Measurements from ENCODE around the gene SCD.

SCD gene

DNA sequence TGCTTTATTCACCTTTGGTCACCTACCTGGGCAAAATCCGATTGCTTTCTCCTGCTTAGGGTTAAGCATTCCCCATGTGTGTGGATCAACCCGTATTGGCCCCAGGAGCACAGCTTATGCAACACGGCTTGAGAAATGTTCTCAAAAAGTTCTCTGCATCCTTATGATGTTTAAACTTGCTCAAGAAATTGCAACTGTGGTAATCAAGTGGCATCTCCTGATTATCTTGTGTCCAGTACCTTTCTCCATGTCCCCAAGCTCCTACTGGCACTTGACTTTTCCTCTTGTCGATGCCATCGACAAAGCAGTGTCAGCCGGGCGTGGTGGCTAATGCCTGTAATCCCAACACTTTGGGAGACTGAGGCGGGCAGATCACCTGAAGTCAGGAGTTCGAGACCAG lies 12.3 kb upstream of the SCD start:
- in situ Hi-C loops (cut with HindIII; ENCODE audit: low pct_ligation_motif_present, low pct_unique_long_range_greater_than_20kb, low sequenced_read_pairs) = loop anchor here (25.0 kb wide), 1 partner anchor 103 kb away; no protein-coding TSS in a partner anchor
- DNase-seq = no peak

GRCh38 chr10:100338434-100339036 lies 8.5 kb upstream of the SCD start:
- in situ Hi-C loops (cut with HindIII; ENCODE audit: low pct_ligation_motif_present, low pct_unique_long_range_greater_than_20kb, low sequenced_read_pairs) = loop anchor here (25.0 kb wide), 1 partner anchor 99 kb away; no protein-coding TSS in a partner anchor
- DNase-seq = peak; percentile 66

- in situ Hi-C loops (cut with HindIII; ENCODE audit: low pct_ligation_motif_present, low pct_unique_long_range_greater_than_20kb, low sequenced_read_pairs) = loop anchor here (25.0 kb wide), 1 partner anchor 98 kb away; no protein-coding TSS in a partner anchor
- no peak for DNase-seq
Measured at GRCh38 chr10:100339236-100339635, 7.8 kb upstream of the SCD start.

GRCh38 chr10:100340948-100341847 lies 5.8 kb upstream of the SCD start:
- in situ Hi-C loops (cut with HindIII; ENCODE audit: low pct_ligation_motif_present, low pct_unique_long_range_greater_than_20kb, low sequenced_read_pairs) = loop anchor here (25.0 kb wide), 1 partner anchor 96 kb away; no protein-coding TSS in a partner anchor
- no peak for DNase-seq

DNA sequence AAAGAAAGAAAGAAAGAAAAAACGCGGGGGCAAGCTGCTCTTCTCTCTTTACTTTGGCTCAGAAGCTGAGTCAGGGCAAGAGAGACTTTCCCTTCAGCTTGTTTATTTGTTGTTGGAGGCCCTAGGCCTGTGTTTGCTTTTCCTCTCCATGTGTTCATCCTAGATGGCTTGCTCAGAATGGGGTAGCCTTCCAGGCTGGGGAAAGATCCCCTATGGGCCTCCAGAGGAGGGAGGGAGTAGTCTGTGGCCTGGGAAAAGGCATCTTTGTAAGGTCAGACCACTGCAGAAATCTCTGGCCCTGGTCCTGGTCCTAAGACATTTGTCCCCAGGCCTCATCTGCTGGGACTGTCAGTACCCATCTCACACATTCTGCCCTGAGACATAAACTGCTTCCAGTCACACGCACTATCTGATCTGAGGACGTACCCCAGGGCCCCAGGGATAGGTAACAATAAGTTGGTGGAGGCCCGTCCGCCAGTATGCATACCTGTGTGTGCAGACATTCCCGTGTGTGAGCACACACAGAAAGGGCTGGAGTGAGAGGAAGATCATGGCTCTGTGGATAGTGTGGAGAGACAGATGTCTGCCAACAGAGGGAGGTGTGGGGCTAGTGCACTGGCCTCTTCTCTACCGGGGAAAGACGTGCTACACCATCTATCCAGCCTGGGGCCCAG lies 4.9 kb upstream of the SCD start:
- in situ Hi-C loops (cut with HindIII; ENCODE audit: low pct_ligation_motif_present, low pct_unique_long_range_greater_than_20kb, low sequenced_read_pairs) = loop anchor here (25.0 kb wide), 1 partner anchor 95 kb away; no protein-coding TSS in a partner anchor
- DNase-seq = peak; percentile 71

- in situ Hi-C loops (cut with HindIII; ENCODE audit: low pct_ligation_motif_present, low pct_unique_long_range_greater_than_20kb, low sequenced_read_pairs) = loop anchor here (25.0 kb wide), 1 partner anchor 95 kb away; no protein-coding TSS in a partner anchor
- DNase-seq = no peak
Measured at GRCh38 chr10:100342627-100342972, 4.4 kb upstream of the SCD start.

DNA sequence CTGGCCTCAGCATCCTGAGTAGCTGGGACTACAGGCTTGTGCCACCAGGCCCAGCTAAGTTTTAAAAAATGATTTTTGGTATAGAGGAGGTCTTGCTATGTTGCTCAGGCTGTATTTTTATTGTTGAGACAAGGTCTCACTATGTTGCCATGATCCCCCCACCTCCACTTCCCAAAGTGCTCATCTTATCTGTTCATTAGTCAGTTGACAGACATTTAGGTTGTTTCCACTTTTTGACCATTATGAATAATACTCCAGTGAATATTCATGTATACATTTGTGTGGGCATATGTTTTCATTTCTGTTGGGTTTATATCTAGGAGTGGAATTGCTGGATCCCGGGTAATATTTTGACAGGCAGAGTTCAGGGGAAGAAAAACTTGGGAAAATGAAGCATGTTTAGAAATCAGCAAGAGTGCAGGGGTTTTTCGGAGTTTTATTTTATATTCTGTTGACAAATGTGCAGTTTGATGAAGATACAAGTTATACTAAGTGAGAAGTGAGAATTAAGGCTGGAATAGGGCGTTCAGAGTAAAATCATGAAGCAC lies 2.7 kb upstream of the SCD start:
- in situ Hi-C loops (cut with HindIII; ENCODE audit: low pct_ligation_motif_present, low pct_unique_long_range_greater_than_20kb, low sequenced_read_pairs) = loop anchor here (25.0 kb wide), 1 partner anchor 93 kb away; no protein-coding TSS in a partner anchor
- no peak for DNase-seq

DNA sequence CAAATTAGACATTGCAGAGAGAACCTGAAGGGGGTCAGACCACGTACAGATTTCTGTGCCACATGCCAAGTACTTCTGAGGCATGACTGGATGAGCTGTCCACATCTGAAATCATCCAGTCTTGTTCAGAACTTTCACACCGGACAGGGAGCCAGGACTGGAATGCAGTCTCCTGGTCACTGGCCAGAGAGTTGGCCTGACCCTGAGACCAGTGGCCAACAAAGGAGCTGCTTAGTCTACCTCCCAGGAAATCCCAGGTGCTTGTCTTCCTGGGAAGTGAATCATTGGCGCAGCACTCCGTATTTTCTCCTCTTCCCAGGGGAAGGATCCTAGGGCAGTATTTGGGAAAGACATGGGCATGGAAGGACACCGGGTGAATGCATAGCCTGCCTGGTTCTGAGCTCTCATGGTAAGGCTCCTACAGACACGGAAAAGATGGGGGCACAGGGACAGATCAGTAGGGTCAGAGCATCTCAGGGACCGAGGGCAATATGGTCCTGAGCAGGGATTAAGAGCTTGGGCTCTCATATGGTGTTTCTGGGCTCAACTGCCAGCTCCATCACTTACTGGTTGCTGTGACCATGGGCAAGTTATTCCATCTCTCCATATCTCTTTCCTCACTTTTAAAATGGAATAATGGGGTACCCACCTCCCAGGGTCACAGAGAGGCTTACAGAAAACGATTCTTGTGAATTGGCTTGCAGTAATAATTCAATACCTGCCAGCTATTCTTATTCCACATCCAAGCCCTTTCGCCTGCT lies 1.3 kb upstream of the SCD start:
- in situ Hi-C loops (cut with HindIII; ENCODE audit: low pct_ligation_motif_present, low pct_unique_long_range_greater_than_20kb, low sequenced_read_pairs) = loop anchor here (25.0 kb wide), 1 partner anchor 92 kb away; no protein-coding TSS in a partner anchor
- DNase-seq = peak; percentile 86

- in situ Hi-C loops (cut with HindIII; ENCODE audit: low pct_ligation_motif_present, low pct_unique_long_range_greater_than_20kb, low sequenced_read_pairs) = loop anchor here (25.0 kb wide), 1 partner anchor 91 kb away; no protein-coding TSS in a partner anchor
- DNase-seq = peak; percentile 79
Measured at GRCh38 chr10:100346351-100346764, 675 bp upstream of the SCD start.

DNA sequence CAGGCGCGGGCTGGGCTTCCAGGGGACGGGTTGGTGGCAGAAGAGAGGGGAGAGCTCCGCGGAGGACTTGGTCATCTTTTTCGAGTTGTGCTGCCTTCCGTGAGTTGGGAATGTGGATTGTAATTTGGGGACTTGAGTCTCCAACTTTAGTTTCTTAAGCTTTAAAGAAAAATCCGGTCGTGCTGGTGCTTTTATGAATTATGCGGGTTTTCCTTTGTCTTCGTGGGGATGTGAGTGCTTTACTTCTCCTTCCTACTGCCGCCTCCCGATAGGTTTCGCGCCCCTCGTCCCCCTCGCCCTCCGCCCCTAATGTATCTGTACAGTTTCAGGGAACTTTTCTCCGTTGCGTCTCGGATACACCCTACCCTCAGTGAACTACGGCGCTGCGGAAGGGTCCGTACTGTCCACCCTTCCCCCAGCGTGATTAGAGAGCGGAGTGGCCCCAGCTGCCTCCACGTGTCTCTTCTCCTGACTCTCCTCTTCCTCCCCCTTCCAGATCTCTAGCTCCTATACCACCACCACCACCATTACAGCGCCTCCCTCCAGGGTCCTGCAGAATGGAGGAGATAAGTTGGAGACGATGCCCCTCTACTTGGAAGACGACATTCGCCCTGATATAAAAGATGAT lies 649 bp downstream of the SCD start:
- no peak for DNase-seq
- in situ Hi-C loops (cut with HindIII; ENCODE audit: low pct_ligation_motif_present, low pct_unique_long_range_greater_than_20kb, low sequenced_read_pairs) = loop anchor here (25.0 kb wide), 1 partner anchor 90 kb away; no protein-coding TSS in a partner anchor

GRCh38 chr10:100348389-100348927 lies 1.4 kb downstream of the SCD start:
- DNase-seq = no peak
- in situ Hi-C loops (cut with HindIII; ENCODE audit: low pct_ligation_motif_present, low pct_unique_long_range_greater_than_20kb, low sequenced_read_pairs) = loop anchor here (25.0 kb wide), 1 partner anchor 89 kb away; no protein-coding TSS in a partner anchor

DNA sequence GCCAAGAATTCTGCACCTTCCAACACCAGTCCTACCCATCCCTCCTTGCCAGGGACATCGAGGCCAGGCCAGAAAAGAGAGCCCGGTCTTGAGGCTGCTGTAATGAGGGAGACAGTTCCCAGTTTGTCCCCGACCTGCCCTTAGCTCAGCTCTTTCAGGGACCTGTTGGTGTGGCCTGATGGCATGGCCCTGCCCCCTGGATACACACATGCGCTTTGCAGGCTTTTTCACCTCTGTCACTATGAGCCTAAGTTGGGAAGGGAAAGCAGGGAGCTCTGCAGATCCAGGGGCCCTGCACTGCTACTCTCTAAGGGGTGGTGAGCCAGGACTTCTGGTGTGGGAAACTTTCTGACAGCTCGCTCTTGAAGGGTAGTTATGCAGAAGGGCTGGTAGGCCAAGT lies 2.1 kb downstream of the SCD start:
- no peak for DNase-seq
- in situ Hi-C loops (cut with HindIII; ENCODE audit: low pct_ligation_motif_present, low pct_unique_long_range_greater_than_20kb, low sequenced_read_pairs) = loop anchor here (25.0 kb wide), 1 partner anchor 88 kb away; no protein-coding TSS in a partner anchor

- no peak for DNase-seq
- in situ Hi-C loops (cut with HindIII; ENCODE audit: low pct_ligation_motif_present, low pct_unique_long_range_greater_than_20kb, low sequenced_read_pairs) = loop anchor here (25.0 kb wide), 1 partner anchor 88 kb away; no protein-coding TSS in a partner anchor
Measured at GRCh38 chr10:100349672-100350071, 2.6 kb downstream of the SCD start.

DNA sequence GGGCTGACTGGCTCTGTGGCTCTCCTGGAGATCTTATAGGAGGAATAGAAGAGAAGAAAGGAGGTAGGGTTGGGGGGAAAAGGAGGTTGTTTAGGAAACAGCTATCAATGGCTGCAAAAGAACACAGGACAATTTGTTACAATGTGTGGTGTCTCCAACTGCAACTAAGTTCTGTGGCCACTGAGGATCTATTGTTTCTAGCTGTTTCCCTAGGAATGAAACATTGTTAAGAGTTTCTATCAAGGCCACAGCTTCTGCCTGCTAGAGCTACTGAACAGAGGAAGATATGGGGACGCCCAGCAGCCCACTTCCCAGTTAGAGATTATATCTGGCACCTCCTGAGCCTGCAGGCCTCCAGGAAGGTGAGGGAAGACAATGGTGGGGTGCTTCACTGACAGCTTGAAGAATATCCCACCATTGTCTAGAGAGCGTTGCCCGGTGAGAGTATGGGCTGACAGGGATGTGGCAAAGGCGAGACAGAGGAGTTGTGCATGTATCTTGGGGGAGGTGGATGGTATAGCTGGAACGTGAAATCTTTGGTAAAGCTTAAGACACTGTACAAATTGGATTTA lies 4.0 kb downstream of the SCD start:
- in situ Hi-C loops (cut with HindIII; ENCODE audit: low pct_ligation_motif_present, low pct_unique_long_range_greater_than_20kb, low sequenced_read_pairs) = no loop called here
- DNase-seq = no peak

DNA sequence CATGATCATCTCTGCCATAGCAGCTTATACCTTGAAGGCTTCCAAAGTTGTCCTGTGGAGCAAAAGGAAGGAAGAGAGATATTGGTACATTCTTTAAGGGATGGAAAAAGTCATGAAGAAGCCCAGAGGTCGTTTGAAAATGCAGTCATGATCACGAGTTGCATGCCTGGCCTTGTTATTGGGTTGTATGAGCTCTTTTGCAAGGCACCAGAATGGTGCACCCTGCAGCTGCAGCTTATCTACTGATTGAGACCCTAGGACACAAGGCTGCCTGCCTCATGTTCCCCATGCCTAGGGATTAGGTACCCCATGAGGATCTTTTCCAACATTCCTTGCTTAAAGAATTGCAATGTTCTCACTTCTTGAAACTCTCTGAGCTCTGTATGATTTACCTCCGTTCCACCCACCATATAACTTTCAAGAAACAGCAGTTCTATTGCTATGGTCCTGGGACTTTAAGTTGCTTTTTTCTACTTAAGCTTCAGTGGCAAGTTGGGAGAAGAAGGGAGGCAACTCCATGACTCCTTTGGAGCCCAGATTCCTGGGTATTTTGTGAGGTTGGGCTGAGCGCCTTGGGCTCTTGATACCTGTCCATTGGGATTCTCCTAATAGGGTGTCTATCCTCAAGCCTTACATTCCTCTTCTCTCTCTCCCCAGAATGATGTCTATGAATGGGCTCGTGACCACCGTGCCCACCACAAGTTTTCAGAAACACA lies 6.9 kb downstream of the SCD start:
- in situ Hi-C loops (cut with HindIII; ENCODE audit: low pct_ligation_motif_present, low pct_unique_long_range_greater_than_20kb, low sequenced_read_pairs) = no loop called here
- DNase-seq = no peak

- no peak for DNase-seq
- in situ Hi-C loops (cut with HindIII; ENCODE audit: low pct_ligation_motif_present, low pct_unique_long_range_greater_than_20kb, low sequenced_read_pairs) = no loop called here
Measured at GRCh38 chr10:100355086-100355485, 8.1 kb downstream of the SCD start.
